IPS DF 6.9 (cell line): ENCODE results near the gene IFT122.

Experiments used
- DNase-seq: peaks from one replicate; pipeline ENCODE4 v3.0.0-alpha.2; 2013; ENCODE audit warnings: low read depth, low spot score
- H3K27ac ChIP-seq: one replicate; pipeline ENCODE4 v1.5.1; 2013; ENCODE audit warnings: low read length, control low read depth
- H3K27me3 ChIP-seq: 2 replicates; pipeline ENCODE4 v1.6.1; 2013; ENCODE audit warnings: mild to moderate bottlenecking, low read length; ENCODE audit not compliant: control insufficient read depth, insufficient read depth
- H3K36me3 ChIP-seq: 2 replicates; pipeline ENCODE4 v1.6.1; 2013; ENCODE audit warnings: low read length; ENCODE audit not compliant: control insufficient read depth, insufficient read depth
- H3K4me1 ChIP-seq: 2 replicates; pipeline ENCODE4 v1.6.1; 2013; ENCODE audit warnings: low read length; ENCODE audit not compliant: control insufficient read depth, insufficient read depth
- H3K4me3 ChIP-seq: 2 replicates; pipeline ENCODE4 v1.5.1; 2013; ENCODE audit warnings: mild to moderate bottlenecking, low read length
- H3K9me3 ChIP-seq: 2 replicates; pipeline ENCODE4 v1.6.1; 2013; ENCODE audit warnings: low read length, inconsistent platforms; ENCODE audit not compliant: control insufficient read depth, insufficient read depth
- WGBS: extraction: QIAGEN DNeasy Blood & Tissue Kit; methylation state at CpG from one replicate; pipeline ENCODE4 v1.1.7; 2013; ENCODE audit warnings: mixed read lengths, missing lambda C conversion rate; ENCODE audit not compliant: insufficient read length, insufficient coverage; 5-methylcytosine and 5-hydroxymethylcytosine counted together

Gene IFT122

DNA sequence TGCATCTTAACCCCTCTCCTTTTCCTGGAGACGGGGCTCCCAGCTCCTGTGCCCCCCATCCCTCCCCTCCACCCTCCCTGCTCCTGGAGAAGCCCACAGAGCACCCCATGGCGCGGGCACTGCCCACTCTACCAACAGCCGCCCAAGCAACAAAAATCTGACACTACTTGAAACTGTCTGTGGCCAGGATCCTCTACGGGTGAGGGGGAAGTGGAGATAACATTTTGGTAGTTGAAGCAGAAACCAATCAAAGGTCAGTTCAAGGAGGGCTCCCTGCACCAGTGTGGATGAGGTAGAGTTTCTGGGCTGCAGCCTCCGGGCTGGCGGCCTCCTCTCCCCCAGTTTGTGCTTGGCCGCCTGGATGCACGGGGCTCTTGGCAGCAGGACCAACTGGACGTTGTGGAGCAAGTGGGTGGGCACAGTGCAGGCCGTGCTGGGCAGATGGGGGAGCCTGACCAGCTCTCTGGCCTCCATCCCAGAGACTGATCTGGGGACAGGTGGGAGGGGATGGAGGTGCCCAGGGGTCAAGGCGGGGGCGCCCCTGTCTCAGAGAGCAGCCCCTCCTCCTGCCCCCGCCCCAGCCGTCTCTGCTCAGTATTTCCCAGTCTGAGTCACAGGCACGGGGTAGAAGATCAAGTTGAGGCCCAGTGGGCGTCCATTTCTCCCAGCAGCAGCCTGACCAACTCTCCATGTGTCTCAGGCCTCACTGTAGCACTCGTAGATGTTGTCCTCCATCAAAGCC, 115.8 kb downstream of the IFT122 start:
- peaks cover 4% of the 10 kb centered on the region for H3K4me1 ChIP-seq
- H3K4me3 ChIP-seq = no peak overlapping the region
- peaks cover 5% of the 10 kb centered on the region; the same call in 1 of the 2 replicates for H3K36me3 ChIP-seq
- WGBS = no CpG with 5 or more reads among the region's 18 CpGs
- DNase-seq = no peak
- H3K27me3 ChIP-seq = no peaks in the 10 kb centered on the region
- H3K9me3 ChIP-seq = no peaks in the 10 kb centered on the region
- H3K27ac ChIP-seq = no peak overlapping the region

DNA sequence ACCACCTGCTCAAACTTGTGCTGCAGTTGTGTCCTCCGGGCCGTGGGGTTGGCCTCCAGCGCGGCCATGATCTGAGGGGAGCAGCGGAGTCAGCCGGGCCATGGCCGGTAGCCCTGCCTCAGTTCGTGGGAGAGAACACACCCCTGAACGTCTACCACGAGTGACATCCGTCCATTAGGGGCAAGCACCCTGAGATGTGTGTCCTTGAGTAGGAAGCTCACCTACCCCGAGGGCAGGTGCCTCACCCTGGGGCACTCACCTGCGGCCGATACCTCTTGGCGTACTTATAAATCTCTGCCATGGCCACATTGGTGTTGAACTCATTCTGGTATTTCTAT, 116.3 kb downstream of the IFT122 start:
- Histone ChIP-seq H3K4me1 (peaks cover 4% of the 10 kb centered on the region), H3K4me3 (no peak overlapping the region), H3K9me3 (no peaks in the 10 kb centered on the region), H3K36me3 (peaks cover 5% of the 10 kb centered on the region; the same call in 1 of the 2 replicates), H3K27ac (no peak overlapping the region), H3K27me3 (no peaks in the 10 kb centered on the region)
- WGBS = no CpG with 5 or more reads among the region's 15 CpGs
- no peak for DNase-seq

DNA sequence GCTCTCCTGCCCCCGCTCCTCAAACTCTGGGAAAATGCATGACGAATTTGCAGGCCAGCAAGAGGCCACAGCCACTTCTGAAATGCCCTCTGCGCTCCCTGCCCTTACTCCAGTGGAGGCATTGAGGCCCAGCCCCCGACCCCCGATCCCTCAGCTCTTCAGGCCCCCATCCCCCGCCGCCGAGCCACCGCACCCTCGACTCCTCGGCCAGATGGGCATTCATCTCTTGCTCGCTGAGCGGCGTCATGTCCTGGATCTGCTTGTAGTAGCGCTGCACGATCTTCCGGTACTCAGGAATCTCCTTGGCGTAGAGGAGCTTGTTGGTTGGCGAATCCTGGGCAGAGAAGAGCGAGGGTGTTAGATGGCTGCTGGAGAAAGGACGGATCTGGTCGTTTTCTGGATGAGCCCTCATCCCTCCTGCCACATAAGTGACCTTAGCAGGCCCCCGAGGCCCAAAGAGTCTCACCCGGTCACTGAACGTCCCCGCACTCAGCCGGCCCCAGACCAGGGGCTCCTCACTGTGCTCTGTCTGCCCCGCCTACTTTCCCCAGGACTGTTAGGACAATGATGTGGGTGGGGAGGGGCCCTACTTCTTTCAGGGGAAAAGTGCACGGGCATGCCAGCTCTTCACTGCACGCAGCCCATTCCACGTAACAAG, 117.0 kb downstream of the IFT122 start:
- no CpG with 5 or more reads among the region's 31 CpGs for WGBS
- Histone ChIP-seq H3K4me3 (no peak overlapping the region), H3K9me3 (no peaks in the 10 kb centered on the region), H3K27ac (no peak overlapping the region), H3K27me3 (no peaks in the 10 kb centered on the region), H3K4me1 (peaks cover 4% of the 10 kb centered on the region), H3K36me3 (peaks cover 5% of the 10 kb centered on the region; the same call in 1 of the 2 replicates)
- DNase-seq = no peak

DNA sequence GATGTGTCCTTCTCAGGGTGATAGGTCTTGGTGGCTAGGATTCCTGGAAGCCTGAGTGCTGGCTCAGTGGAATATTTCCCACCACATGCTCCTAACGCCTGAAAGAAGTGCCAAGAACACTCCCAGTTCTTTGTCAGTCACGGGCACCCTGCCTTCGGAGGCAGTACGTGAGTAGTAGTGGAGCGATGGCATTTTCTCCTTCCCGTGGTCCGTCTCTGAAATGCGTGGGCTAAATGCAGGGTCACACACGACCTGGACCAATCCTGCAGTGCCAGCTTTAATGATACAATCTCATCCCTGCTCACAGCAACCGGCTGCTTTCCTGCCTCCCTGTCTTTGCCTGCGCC, 117.5 kb downstream of the IFT122 start:
- Histone ChIP-seq H3K4me1 (peaks cover 4% of the 10 kb centered on the region), H3K4me3 (no peak overlapping the region), H3K27me3 (no peaks in the 10 kb centered on the region), H3K36me3 (peaks cover 5% of the 10 kb centered on the region; the same call in 1 of the 2 replicates), H3K27ac (no peak overlapping the region), H3K9me3 (no peaks in the 10 kb centered on the region)
- no CpG with 5 or more reads among the region's 11 CpGs for WGBS
- no peak for DNase-seq

DNA sequence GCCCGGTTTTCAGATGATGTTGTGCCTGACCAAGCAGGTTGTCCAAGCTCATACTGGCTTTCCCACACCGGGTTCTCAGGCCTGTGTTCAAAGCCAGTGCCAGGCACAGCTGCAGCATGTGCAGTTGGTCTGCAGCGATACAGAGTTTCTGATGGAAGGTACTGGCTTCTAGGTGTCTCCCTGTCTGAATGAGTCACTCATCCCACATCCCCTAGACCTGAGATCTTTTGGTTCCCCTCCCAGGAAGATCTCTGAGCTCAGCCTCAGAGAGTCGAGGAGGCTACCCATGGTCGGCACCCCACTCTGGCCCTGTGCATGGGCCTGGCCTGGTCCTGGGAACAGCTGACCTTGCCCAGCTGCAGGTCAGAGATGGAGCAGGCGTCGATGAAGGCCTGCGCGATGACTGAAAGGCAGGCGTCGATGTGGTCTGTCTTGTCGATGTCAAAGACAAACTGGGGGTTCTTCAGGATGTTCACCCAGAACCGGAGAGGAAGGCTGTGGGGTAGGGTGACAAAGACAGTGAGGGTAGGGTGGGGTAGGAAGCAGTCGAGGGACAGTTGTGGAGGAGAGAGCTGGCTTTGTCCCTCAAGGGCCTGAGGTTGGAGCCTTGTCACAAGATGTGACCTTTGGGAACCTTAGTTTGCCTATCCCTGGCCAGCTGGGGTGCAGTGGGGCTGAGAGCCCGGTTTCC, 118.2 kb downstream of the IFT122 start:
- H3K27ac ChIP-seq = no peak overlapping the region
- no peaks in the 10 kb centered on the region for H3K9me3 ChIP-seq

DNA sequence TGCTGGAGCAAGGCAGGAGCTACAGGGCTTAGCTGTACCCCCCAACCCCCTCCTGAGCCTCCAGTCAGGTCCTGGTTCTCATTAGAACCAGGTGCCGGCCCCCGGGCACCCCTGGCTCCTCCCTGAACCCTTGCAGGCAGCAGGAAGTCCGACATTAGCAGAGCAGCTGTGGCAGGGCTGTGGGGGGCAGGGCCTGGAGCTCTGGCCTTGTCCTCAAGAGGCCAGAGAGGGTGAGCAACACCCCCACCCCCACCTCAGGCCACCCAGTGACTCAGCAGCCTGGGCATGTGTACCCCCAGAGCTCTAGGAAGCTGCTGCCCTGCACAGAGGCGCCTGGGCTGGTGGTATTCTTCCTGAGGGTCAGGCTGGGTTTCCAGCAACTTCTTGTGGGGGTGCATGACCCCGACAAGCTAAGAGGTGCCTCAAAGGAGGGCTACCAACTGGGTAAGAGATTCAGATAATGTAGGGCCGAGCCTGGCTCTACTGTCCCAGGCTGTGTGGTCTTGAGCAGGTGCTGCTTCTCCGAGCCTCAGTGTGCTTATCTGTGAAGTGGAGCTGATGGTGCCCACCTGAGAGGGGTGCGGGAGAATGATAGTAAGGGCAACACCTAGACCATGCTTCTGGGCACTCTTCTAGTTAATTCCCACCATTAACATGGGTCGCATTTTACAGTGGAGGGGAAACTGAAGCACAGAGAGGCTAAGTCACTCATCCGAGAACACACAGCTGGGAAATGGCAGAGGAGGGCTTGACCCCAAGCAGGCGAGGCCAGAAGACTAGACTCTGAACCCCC, 118.9 kb downstream of the IFT122 start:
- Histone ChIP-seq H3K27me3 (no peaks in the 10 kb centered on the region), H3K4me3 (no peak overlapping the region), H3K36me3 (peaks cover 5% of the 10 kb centered on the region; the same call in 1 of the 2 replicates), H3K4me1 (no peaks in the 10 kb centered on the region; the same call in 1 of the 2 replicates), H3K9me3 (no peaks in the 10 kb centered on the region), H3K27ac (no peak overlapping the region)
- no peak for DNase-seq
- no CpG with 5 or more reads among the region's 11 CpGs for WGBS

More for the DNA sequence above, 118.2 kb downstream of the IFT122 start:
- DNase-seq = no peak
- Histone ChIP-seq H3K4me1 (no peaks in the 10 kb centered on the region; the same call in 1 of the 2 replicates), H3K36me3 (peaks cover 5% of the 10 kb centered on the region; the same call in 1 of the 2 replicates), H3K27me3 (no peaks in the 10 kb centered on the region), H3K4me3 (no peak overlapping the region)
- WGBS = no CpG with 5 or more reads among the region's 15 CpGs

DNA sequence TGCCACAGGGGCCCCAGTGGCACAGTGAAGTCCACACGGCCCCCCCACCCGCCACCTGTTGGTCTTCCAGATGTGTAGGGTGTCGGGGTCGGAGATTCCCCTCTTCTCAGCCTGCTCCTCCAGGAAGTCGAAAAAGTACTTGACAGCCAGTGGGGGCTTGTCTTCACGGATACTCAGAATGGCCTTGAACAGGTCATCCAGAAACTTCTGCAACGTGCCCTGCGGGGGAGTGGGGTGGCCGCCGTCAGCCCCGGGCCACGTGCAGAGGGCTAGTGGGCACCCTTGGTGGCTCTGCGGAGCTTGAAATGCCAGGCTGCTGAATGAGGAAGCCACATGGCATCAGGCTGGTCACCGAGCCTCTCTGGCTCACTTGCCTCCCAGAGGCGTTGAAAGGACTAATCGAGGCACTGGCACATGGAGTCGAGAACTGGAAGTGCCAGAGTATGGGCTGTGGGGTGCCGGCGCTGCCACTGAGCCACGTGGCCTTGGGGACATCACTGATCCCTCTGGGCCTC, 119.6 kb downstream of the IFT122 start:
- DNase-seq = no peak
- Histone ChIP-seq H3K9me3 (no peaks in the 10 kb centered on the region), H3K4me1 (no peaks in the 10 kb centered on the region; the same call in 1 of the 2 replicates), H3K36me3 (peaks cover 5% of the 10 kb centered on the region; the same call in 1 of the 2 replicates), H3K27me3 (no peaks in the 10 kb centered on the region), H3K27ac (no peak overlapping the region), H3K4me3 (no peak overlapping the region)
- WGBS = no CpG with 5 or more reads among the region's 20 CpGs

DNA sequence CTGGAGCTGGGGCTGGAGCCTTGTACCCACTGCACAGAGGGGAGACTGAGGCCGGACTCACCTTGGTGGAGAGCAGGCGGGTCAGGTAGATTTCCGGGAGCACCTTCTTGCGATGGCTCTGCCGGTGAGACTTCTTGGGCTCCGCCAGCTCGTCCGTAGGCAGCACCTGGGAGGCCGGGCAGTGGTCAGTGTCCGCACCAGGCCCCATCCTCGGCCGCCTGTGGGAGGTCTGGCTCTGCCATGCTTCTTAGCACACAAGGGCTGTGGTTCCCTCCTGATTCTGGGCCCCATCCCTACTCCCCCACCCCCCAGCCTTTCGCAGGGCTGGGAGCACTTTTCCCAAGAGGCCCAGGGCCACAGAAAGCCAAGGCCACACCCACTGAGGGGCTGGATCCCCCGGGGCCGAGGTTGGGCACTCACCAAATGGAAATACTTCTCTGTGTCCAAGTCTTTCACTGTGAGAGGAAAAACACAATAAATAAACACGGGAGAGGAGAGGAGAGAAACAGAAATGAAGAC, 120.3 kb downstream of the IFT122 start:
- Histone ChIP-seq H3K27ac (no peak overlapping the region), H3K36me3 (peaks cover 7% of the 10 kb centered on the region; the same call in 1 of the 2 replicates), H3K9me3 (no peaks in the 10 kb centered on the region), H3K4me1 (no peaks in the 10 kb centered on the region; the same call in 1 of the 2 replicates), H3K4me3 (no peak overlapping the region), H3K27me3 (no peaks in the 10 kb centered on the region)
- no CpG with 5 or more reads among the region's 16 CpGs for WGBS
- no peak for DNase-seq

DNA sequence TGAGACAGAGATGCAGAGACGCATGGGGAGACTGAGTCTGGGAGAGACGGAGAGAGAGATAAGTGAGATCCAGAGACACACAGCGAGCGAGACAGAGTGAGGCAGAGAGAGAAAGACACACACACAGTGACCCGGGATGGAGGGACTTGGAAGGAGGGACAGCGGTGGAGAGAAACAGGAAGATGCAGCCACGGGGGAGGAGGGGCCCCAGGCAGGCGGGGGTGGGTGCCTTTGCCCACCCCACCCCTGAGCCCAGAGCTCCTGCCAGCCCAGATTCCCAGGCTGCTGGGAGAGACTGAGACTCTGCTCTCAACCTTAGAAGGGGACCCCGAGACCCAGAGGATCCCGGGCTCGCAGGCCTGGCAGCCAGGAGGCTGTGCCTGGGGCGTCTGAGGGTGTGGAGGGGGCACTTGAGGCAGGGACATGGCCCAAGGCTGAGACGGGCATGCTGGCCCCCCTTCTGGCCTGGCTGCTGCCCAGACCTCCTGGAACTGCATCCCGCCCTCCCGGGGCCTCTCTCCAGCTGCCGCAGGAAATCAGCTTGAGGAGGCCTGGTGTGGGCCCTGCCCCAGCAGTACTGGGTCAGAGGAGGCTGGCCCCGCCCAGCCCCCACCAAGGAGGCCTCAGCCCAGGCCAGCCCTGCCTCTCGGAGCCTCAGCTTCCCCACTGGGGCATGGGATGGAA, 121.0 kb downstream of the IFT122 start:
- Histone ChIP-seq H3K4me1 (no peaks in the 10 kb centered on the region; the same call in 1 of the 2 replicates), H3K27me3 (no peaks in the 10 kb centered on the region), H3K27ac (no peak overlapping the region), H3K9me3 (no peaks in the 10 kb centered on the region), H3K36me3 (peaks cover 7% of the 10 kb centered on the region; the same call in 1 of the 2 replicates), H3K4me3 (no peak overlapping the region)
- DNase-seq = no peak
- WGBS = no CpG with 5 or more reads among the region's 18 CpGs
